Middle frontal gyrus (tissue), 1 donor: Measurements from ENCODE around the gene USP15.

Experiments
- DNase-seq: peaks from one replicate; pipeline ENCODE4 v3.0.0-alpha.2; 2015; ENCODE audit warnings: low spot score; ENCODE audit errors: extremely low spot score

The USP15 gene

GRCh38 chr12:62256408-62257096 lies 3.7 kb upstream of the USP15 start:
- no peak for DNase-seq

GRCh38 chr12:62258231-62258630 lies 2.0 kb upstream of the USP15 start:
- no peak for DNase-seq

- no peak for DNase-seq
Observed at GRCh38 chr12:62258941-62259630, 1.1 kb upstream of the USP15 start.

- DNase-seq: no peak
Observed at GRCh38 chr12:62259631-62259992, 592 bp upstream of the USP15 start.

- DNase-seq: no peak
Observed at GRCh38 chr12:62260733-62261683, 804 bp downstream of the USP15 start.

- no peak for DNase-seq
Observed at GRCh38 chr12:62261876-62262517, 1.8 kb downstream of the USP15 start.

- DNase-seq: no peak
Observed at GRCh38 chr12:62263232-62263631, 3.0 kb downstream of the USP15 start.

- no peak for DNase-seq
Observed at GRCh38 chr12:62263966-62264365, 3.8 kb downstream of the USP15 start.

- no peak for DNase-seq
Observed at GRCh38 chr12:62264706-62265105, 4.5 kb downstream of the USP15 start.

GRCh38 chr12:62265511-62265910 lies 5.3 kb downstream of the USP15 start:
- DNase-seq: no peak

GRCh38 chr12:62267026-62267425 lies 6.8 kb downstream of the USP15 start:
- no peak for DNase-seq

- no peak for DNase-seq
Observed at GRCh38 chr12:62267480-62267879, 7.3 kb downstream of the USP15 start.

GRCh38 chr12:62268956-62269355 lies 8.8 kb downstream of the USP15 start:
- DNase-seq: no peak

- DNase-seq: no peak
Observed at GRCh38 chr12:62269464-62270228, 9.4 kb downstream of the USP15 start.

- no peak for DNase-seq
Observed at GRCh38 chr12:62270384-62270783, 10.2 kb downstream of the USP15 start.

- no peak for DNase-seq
Observed at GRCh38 chr12:62270872-62271271, 10.7 kb downstream of the USP15 start.

GRCh38 chr12:62272936-62273552 lies 12.8 kb downstream of the USP15 start:
- no peak for DNase-seq

- no peak for DNase-seq
Observed at GRCh38 chr12:62273724-62274380, 13.6 kb downstream of the USP15 start.

- DNase-seq: no peak
Observed at GRCh38 chr12:62278022-62278421, 17.8 kb downstream of the USP15 start.

- no peak for DNase-seq
Observed at GRCh38 chr12:62279058-62279457, 18.9 kb downstream of the USP15 start.
